ENCODE data around the gene SLC22A15.
A peak's percentile ranks its signal among the peaks of the same experiment; 100 is the strongest.
"Not testable (repeated sequence)": the region's sequence is repeated elsewhere in the genome, so short reads cannot be mapped to it uniquely, and the experiment has no call there.

SLC22A15 gene

DNA sequence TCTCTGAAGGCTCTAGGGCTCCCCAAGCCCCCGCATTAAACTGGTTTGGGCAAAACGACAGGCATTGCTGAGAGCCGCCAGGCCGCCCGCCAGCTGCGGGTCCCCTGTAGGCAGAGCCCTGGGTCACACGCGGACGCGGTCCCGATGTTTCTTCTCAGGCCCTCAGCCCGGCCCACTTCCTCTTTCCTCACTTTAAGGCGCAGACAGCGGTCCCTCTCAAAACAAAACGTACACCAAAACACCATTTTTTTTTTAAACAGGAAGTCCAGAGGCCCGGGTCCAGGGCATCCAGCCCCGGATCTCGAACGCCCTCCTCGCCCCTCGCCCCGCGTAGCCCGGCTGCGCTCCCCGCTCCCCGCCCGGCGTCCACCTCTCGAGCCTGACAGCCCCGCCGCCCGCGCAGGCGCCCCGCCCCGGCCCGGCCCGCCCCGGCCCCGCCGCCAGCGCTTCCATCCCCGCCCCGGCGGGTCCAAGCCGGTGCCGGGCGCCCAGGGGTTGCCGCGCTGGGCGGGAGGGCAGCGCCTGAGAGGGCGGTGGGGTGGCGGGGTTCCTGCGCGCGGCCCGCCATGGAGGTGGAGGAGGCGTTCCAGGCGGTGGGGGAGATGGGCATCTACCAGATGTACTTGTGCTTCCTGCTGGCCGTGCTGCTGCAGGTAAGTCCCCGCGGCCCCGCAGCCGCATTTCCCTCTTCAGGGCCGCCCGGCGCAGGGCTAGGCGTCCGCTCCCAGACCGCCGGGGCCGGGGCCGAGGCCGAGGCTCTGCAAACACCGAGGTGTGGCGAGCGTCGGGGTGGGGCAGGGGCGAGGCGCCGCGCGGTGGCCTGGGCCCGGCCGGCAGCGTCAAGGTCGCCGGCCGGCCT lies at the start of gene SLC22A15:
TSS of gene SLC22A15 (plus strand) at position 452 of the 859 bp plus-strand sequence. CDS start at position 567, 115 bp downstream.
- DNase-seq: no peak

DNA sequence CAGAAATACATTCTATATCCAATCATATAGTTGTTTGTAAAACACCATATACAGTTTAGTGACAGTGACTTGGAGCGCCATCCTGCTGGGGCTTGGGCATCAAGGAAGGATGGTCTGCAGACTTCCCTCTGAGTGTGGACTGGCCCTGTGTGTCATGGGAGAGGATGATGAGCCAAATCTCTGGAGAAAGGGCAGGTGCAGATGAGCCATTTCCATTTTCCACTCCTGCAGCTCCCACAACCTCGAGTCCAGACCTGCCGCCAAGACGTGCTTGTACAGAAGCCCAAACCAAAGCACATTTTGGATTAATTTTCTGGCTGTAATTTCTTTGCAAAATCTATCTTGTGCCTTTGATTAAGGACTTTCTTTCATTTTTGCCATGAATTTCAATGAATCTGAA lies 48.3 kb upstream of the SLC22A15 start:
- no peak for DNase-seq

DNA sequence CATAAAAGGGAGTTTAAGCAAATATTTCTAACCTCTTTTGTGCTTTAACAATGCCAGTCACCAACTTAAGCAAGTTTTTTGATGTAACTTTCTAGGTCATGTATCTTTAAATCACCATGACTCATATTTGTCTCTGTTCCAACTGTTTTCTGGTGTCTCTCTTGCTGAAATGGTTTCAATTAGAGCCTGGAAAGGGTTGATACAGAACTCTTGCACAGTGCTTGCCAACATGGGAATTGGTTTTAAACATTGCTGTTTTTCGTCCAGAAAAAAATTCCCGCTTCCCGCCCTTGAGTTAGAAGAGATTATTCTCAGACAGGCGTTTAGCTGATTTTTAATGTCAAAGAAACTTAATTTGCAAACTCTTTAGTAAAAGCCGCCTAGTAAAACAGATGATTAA lies 46.4 kb upstream of the SLC22A15 start:
- no peak for DNase-seq

- DNase-seq: no peak
Observed at GRCh38 chr1:115933625-115934024, 42.7 kb upstream of the SLC22A15 start.

- DNase-seq: no peak
Observed at GRCh38 chr1:115939455-115939854, 36.9 kb upstream of the SLC22A15 start.

DNA sequence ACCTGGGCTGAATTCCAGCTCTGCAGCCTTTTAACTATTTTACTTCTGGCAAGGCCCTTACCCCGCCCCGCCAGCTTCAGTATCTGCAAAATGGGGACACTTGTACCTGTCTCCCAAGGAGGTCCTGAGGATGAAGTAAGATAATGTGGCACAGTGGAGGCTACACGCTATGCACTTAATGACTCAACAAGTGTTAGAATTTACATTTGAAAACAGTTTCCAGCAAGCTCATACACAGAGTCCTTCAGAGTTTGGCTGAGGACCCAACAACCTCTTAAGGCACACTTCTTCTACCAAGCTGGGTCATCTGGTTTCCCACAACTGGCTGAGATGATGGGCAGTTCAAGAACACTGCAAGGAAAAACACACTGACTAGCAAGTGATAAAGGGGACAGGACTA lies 30.2 kb upstream of the SLC22A15 start:
- DNase-seq: no peak

GRCh38 chr1:115949156-115949555 lies 27.2 kb upstream of the SLC22A15 start:
- DNase-seq: no peak

DNA sequence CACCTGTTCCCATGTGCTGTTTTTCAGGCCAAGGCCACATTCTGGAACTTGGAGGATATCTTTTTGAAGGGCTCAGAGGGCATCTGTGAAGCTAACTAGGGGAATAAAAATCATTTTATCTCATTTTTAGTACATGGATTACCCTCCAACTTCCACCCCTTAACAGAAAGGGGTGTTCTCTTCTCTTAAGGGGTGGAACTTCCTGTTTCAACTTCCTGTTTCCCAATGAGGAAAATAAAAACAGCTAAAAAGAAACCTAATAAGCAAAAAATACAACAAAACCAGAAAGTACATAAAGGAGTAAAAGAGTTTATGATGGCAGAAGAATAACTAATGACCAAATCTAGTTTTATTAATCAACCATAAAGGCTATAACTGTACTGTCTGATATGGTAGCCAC lies 24.8 kb upstream of the SLC22A15 start:
- no peak for DNase-seq

- DNase-seq: no peak
Observed at GRCh38 chr1:115952547-115952946, 23.8 kb upstream of the SLC22A15 start.

- DNase-seq: no peak
Observed at GRCh38 chr1:115953180-115953579, 23.1 kb upstream of the SLC22A15 start.

GRCh38 chr1:115954684-115955083 lies 21.6 kb upstream of the SLC22A15 start:
- DNase-seq: no peak

DNA sequence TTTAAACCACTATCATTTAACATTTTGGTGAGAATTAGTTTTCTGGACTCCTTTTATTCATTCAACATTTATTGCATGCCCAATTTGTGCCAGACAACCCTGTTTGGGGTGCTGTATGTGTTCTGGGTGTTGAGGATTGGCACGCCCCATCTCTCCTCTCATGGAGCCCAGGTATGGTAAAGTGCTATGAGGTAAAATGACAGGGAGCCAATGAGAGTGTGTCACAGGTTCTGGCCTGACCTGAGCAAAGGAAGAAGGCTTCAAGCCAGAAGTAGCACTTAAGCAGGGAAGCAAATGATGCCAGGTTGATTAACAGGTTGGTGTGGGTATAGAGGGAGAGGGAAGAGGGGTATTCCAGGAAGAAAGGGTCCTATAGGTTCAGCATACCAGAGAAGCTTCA lies 21.1 kb upstream of the SLC22A15 start:
- no peak for DNase-seq

GRCh38 chr1:115958866-115959265 lies 17.4 kb upstream of the SLC22A15 start:
- peak; percentile 26 for DNase-seq

DNA sequence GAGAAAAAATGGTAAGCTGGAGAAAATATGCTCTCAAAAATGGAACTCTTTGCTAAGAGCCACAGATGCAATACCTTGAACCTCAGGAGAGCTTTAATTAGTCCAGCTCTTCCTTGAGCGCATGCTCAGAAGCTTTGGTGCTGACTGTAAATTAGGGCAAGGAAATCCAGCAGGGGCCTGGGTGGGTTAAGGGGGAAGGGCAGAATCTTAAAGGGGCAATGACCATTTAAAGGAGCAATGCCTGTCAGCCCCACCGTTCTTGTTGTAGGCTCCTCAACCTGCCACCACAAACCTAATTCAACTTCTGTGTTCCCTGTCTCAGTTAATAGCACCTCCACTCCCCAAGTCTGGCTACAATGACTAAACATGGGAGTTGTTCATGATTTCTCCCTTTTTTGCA lies 6.8 kb upstream of the SLC22A15 start:
- DNase-seq: no peak

DNA sequence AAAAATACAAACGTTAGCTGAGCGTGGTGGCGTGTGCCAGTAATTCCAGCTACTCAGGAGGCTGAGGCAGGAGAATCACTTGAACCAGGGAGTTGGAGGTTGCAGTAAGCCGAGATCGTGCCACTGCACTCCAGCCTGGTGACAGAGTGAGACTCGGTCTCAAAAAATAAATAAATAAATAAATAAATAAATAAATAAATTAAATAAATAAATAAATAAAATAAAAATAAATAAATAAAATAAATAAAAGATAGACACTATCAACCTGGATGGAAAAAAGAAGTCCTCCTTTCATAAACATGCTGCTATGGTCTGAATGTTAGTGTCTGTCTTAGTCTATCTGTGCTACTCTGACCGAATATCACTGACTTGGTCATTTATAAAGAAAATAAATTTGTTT lies 4.5 kb upstream of the SLC22A15 start:
- DNase-seq: not testable (repeated sequence)

GRCh38 chr1:115973154-115973553 lies 3.2 kb upstream of the SLC22A15 start:
- DNase-seq: no peak

GRCh38 chr1:115975569-115976061 lies 698 bp upstream of the SLC22A15 start:
- DNase-seq: no peak

DNA sequence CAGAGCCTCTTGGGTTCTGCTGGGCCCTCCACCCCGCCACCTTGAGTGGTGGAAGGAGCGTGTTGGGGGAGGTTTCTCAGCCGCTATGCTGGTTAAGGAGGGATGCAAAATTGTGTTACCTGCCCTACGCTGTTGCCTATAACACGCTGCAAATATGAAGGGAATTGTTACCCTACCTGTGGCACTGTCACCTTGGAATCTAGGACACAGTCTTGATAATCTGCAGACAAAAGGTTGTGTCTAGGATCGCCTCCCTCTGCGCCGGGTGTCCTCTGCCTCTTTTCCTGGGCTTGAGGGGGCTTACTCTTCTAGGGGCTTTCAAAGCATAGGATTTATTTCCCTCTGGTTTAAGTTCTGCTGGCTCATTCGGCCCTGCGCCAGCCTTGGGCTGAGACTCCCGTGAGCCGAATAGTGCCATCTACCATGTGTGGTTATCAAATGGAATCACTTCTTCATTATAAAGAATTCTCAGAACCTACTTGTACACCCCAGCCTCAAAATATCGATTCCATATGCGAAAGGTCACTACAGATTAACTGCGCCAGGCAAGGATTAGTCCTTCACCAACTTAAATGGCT lies 697 bp downstream of the SLC22A15 start:
- no peak for DNase-seq

DNA sequence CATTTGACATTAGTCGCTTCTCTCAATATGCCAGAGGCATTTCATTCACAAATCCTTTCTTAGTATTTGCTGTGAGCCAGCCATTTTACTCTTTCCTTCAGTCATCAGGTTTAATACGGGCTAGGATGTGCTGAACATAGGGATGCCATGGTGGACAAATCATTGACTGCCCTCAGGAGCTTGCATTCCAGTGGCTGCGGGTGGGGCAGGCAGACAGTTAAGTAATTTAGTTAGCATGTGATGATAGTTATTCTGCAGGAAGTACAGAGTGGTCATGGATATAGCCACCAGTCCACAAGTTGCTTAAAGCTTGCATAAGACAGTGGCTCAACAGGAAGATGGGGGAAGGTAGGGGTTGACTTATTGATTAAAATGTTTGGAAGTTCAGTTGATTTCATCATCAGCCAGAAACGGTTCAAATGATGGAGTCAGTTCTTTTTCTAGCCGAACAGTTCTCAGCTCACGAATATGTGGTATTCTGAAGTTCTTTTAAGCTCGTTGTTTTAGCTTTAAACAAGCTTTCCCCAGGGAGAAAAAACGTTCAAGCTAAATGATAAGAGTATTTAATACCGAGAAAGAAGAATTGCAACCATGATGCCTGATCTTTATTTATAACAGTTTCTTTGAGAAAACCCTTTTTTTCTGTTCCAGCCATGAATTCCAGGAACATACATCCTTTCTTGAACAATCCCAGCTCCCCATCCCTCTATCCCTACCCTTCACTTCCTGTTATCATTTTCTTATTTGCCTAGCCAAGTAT lies 1.4 kb downstream of the SLC22A15 start:
- no peak for DNase-seq

DNA sequence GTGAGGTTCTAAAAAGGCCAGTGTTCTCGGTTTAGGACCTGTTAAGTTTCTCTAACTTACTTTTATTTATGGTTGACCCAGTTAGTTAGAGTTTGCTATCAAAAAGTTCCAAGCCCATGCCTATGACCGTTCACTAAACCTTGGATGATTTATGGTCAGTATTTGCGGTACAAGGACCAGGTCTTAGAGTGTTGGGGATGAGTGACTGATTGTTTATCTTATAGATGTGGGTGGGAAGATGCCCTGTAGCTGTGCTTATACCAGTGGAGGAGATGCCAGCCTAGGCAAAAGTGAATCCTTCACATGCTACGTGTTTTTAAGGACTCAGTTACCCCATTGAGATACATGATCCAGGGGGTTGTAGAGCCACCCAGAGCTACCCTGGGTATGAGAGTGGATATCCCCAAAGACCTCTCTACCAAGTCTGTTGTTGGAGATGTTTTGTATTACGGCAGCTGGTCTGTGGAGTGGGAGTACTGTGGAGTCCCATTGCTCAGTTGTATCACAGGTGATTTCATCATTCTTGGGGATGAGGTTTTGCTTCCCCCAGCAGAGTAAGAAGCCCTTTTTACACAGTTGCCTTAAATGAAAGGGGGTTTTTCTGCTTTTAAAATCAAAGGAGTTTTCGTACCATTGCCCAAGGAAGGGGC lies 2.1 kb downstream of the SLC22A15 start:
- DNase-seq: no peak

DNA sequence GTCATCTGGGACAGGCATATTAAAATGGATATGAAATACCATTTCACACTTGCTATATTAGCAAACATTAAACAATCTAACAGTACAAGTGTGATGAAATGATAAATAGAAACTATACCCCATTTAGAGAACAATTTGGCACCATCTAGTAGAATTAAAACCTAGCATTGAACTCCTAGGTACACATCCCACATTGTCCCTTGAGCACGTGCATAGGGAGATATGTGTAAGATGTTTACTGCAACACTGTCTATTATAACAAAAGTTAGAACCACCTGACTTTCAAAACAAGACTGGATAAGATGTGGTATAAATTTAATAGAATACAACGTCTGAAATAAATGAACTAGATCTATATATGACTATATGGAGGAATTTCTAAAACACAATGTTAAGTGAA lies 3.8 kb downstream of the SLC22A15 start:
- no peak for DNase-seq

- peak; percentile 47 for DNase-seq
Observed at GRCh38 chr1:115980998-115981993, 5.0 kb downstream of the SLC22A15 start.

Data from NCI-H1694 treated with DMSO at 0.1 percent for 48 hours (cell line).